Neural cell (in vitro differentiated cells): ENCODE data around the gene PRMT6. TPM values are rescaled to one million over a fixed set of nuclear protein-coding genes. Genes with fewer than 3 reads are reported as not detected.

Source experiments
- H2AFZ ChIP-seq: fragments of 200-600, 300-800 bp; sonication (generic), shearing (Covaris generic); 2 replicates; pipeline ENCODE4 v1.6.0; 2014; ENCODE audit warnings: low read depth, mild to moderate bottlenecking, antibody characterized with exemption, low read length, moderate library complexity
- H3F3A ChIP-seq: fragments of 200-600 bp; shearing (Covaris generic); 2 replicates; pipeline ENCODE4 v1.6.1; 2016; ENCODE audit warnings: mild to moderate bottlenecking, moderate library complexity, mixed read lengths, antibody characterized with exemption, low read length; ENCODE audit not compliant: insufficient read depth, poor library complexity, severe bottlenecking
- H3K27ac ChIP-seq: fragments of 200-600, 300-800 bp; sonication (generic), shearing (Covaris generic); 2 replicates; pipeline ENCODE4 v1.5.1; 2014; ENCODE audit warnings: mild to moderate bottlenecking, low read length, moderate library complexity
- H3K27me3 ChIP-seq: fragments of 300-800, 200-600 bp; sonication (generic), shearing (Covaris generic); 2 replicates; pipeline ENCODE4 v1.6.0; 2014; ENCODE audit warnings: mild to moderate bottlenecking, low read depth, low read length, moderate library complexity; ENCODE audit not compliant: insufficient read depth
- H3K36me3 ChIP-seq: fragments of 300-800, 200-600 bp; sonication (generic), shearing (Covaris generic); 2 replicates; pipeline ENCODE4 v1.5.1; 2014; ENCODE audit warnings: mild to moderate bottlenecking, antibody characterized with exemption, low read length, moderate library complexity; ENCODE audit not compliant: insufficient read depth
- H3K4me2 ChIP-seq: fragments of 300-800, 200-600 bp; sonication (generic), shearing (Covaris generic); 2 replicates; pipeline ENCODE4 v1.6.0; 2014; ENCODE audit warnings: mild to moderate bottlenecking, low read length
- H3K4me3 ChIP-seq: fragments of 300-800, 200-600 bp; sonication (generic), shearing (Covaris generic); 2 replicates; pipeline ENCODE4 v1.5.1; 2014; ENCODE audit warnings: mild to moderate bottlenecking, low read length, moderate library complexity
- H3K79me2 ChIP-seq: fragments of 200-600 bp; shearing (Covaris generic); replicated peaks from 2 replicates; pipeline ENCODE4 v1.6.0; 2014; ENCODE audit warnings: mild to moderate bottlenecking, low read length, moderate library complexity; ENCODE audit not compliant: insufficient read depth
- H3K9ac ChIP-seq: fragments of 300-800, 200-600 bp; sonication (generic), shearing (Covaris generic); 2 replicates; pipeline ENCODE4 v1.6.1; 2016; ENCODE audit warnings: mild to moderate bottlenecking, low read length, mixed read lengths
- H3K9me2 ChIP-seq: fragments of 200-600 bp; shearing (Covaris generic); 2 replicates; pipeline ENCODE4 v1.6.1; 2016; ENCODE audit warnings: mild to moderate bottlenecking, low read length, mixed read lengths; ENCODE audit not compliant: insufficient read depth
- H3K9me3 ChIP-seq: fragments of 200-600, 300-800 bp; sonication (generic), shearing (Covaris generic); 2 replicates; pipeline ENCODE4 v1.6.1; 2016; ENCODE audit warnings: mild to moderate bottlenecking, mixed run types, low read length, moderate library complexity, mixed read lengths
- H4K20me1 ChIP-seq: fragments of 200-600 bp; shearing (Covaris generic); 2 replicates; pipeline ENCODE4 v1.6.1; 2016; ENCODE audit warnings: mild to moderate bottlenecking, mixed run types; ENCODE audit not compliant: insufficient read depth
- CTCF ChIP-seq: fragments of 450-650 bp; IDR thresholded peaks from 2 replicates; pipeline ENCODE4 v1.5.1; 2014; ENCODE audit warnings: antibody characterized with exemption, mild to moderate bottlenecking, moderate library complexity; ENCODE audit not compliant: poor library complexity, severe bottlenecking
- EP300 ChIP-seq: fragments of 450-650 bp; conservative IDR thresholded peaks from 2 replicates; pipeline ENCODE4 v1.6.1; 2014; ENCODE audit warnings: antibody characterized with exemption, mild to moderate bottlenecking, moderate library complexity; ENCODE audit not compliant: poor library complexity, severe bottlenecking
- EZH2 ChIP-seq: fragments of 200-600, 300-800 bp; shearing (Covaris generic), sonication (generic); IDR thresholded peaks from 2 replicates; pipeline ENCODE4 v1.6.1; 2014; ENCODE audit warnings: antibody characterized with exemption, low read length, borderline replicate concordance, mild to moderate bottlenecking; ENCODE audit not compliant: insufficient read depth, poor library complexity, severe bottlenecking
- MXI1 ChIP-seq: fragments of 450-650 bp; conservative IDR thresholded peaks from 2 replicates; pipeline ENCODE4 v1.6.1; 2014; ENCODE audit warnings: antibody characterized with exemption, mild to moderate bottlenecking; ENCODE audit not compliant: poor library complexity, severe bottlenecking
- POLR2AphosphoS5 ChIP-seq: IDR thresholded peaks from 2 replicates; pipeline ENCODE4 v1.6.1; 2012
- RAD21 ChIP-seq: fragments of 450-650 bp; conservative IDR thresholded peaks from 2 replicates; pipeline ENCODE4 v1.6.1; 2014; ENCODE audit warnings: antibody characterized with exemption, mild to moderate bottlenecking, moderate library complexity
- REST ChIP-seq: IDR thresholded peaks from 2 replicates; pipeline ENCODE4 v1.6.1; 2012; ENCODE audit warnings: borderline replicate concordance
- SMC3 ChIP-seq: fragments of 450-650 bp; conservative IDR thresholded peaks from 2 replicates; pipeline ENCODE4 v1.6.1; 2014; ENCODE audit warnings: antibody characterized with exemption, mild to moderate bottlenecking, moderate library complexity; ENCODE audit not compliant: poor library complexity
- TAF1 ChIP-seq: IDR thresholded peaks from 2 replicates; pipeline ENCODE4 v1.6.1; 2012; ENCODE audit warnings: low read depth
- polyA plus RNA-seq: library from polyadenylated mRNA; depleted of rRNA; stranded (reverse); fragments of >200 nt; gene quantifications from 2 replicates; pipeline ENCODE4 v1.2.3, GENCODE V29; 2014

Gene PRMT6
- polyA plus RNA-seq, 1 donor from 2014 or later = 19.0 TPM

GRCh38 chr1:107061886-107062285 lies 5.4 kb downstream of the PRMT6 start:
- H3F3A ChIP-seq = no peaks in the 10 kb centered on the region
- no peak overlapping the region for H3K9ac ChIP-seq
- H3K4me3 ChIP-seq = no peak overlapping the region
- H3K36me3 ChIP-seq = peaks cover 4% of the 10 kb centered on the region
- no peaks in the 10 kb centered on the region for H3K9me3 ChIP-seq
- H2AFZ ChIP-seq = no peak overlapping the region
- H3K9me2 ChIP-seq = no peaks in the 10 kb centered on the region
- H3K27ac ChIP-seq = no peak overlapping the region
- no peaks in the 10 kb centered on the region for H4K20me1 ChIP-seq
- no peaks in the 10 kb centered on the region for H3K27me3 ChIP-seq
- H3K79me2 ChIP-seq = peaks cover 14% of the 10 kb centered on the region
- TF ChIP-seq CTCF (no peak), RAD21 (no peak), SMC3 (no peak), TAF1 (no peak), REST (no peak), EP300 (no peak), MXI1 (no peak), EZH2 (no peak), POLR2AphosphoS5 (no peak)
- H3K4me2 ChIP-seq = no peak overlapping the region

- Histone ChIP-seq H3K27me3 (no peaks in the 10 kb centered on the region), H3F3A (no peaks in the 10 kb centered on the region), H3K36me3 (no peaks in the 10 kb centered on the region), H3K9ac (no peak overlapping the region), H3K9me3 (no peaks in the 10 kb centered on the region), H2AFZ (no peak overlapping the region), H3K4me3 (no peak overlapping the region), H3K4me2 (no peak overlapping the region), H3K79me2 (no peaks in the 10 kb centered on the region), H3K9me2 (no peaks in the 10 kb centered on the region), H4K20me1 (no peaks in the 10 kb centered on the region), H3K27ac (no peak overlapping the region)
- TF ChIP-seq RAD21 = no peak
- no peak for TF ChIP-seq EP300
- no peak for TF ChIP-seq MXI1
- no peak for TF ChIP-seq EZH2
- no peak for TF ChIP-seq REST
- TF ChIP-seq CTCF = no peak
- no peak for TF ChIP-seq POLR2AphosphoS5
- no peak for TF ChIP-seq TAF1
- TF ChIP-seq SMC3 = no peak
Observed at GRCh38 chr1:107073493-107073892, 17.0 kb downstream of the PRMT6 start.
